Measurements from ENCODE around the gene ANKRD28. TPM values are rescaled to one million over a fixed set of nuclear protein-coding genes. Genes with fewer than 3 reads are reported as not detected.

The ANKRD28 gene
- total and polyA plus RNA-seq, 2 of the 13 experiments (the other 11 are each of a cell fraction or from before 2014, with no cell fraction given), result 21.0 to 28.9 TPM

DNA sequence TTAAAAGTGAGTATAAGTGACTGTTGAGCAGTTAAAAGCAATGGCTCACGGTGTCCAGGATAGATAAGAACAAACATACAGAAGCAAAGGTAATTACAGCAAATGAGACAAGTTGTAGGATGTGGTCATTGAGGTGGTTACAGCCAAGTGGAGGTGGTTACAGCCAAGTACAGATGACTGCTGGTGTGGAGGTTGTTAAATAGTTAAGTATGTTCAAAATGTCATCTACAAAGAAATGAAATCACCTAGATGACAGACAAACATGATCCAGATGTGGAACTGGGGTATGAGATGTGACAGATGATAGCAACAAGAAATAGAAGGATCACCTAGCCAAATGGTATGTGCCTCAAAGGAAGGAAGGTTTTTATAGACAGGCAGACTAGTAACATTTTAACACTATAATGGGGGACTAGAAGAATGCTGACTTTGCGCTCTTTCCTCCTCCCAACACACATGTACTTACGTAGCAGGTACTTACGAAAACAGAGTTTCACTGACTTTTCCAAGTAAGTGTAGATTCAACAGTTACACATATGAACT is 6.8 kb upstream of the ANKRD28 start:
- no peak overlapping the region for H3K4me2 ChIP-seq (ENCODE audit: low read depth, low read length)
- H3K27ac ChIP-seq (ENCODE audit: extremely low read length, insufficient read depth, low read length), result no peak overlapping the region
- FAIRE-seq (no peak), ATAC-seq (no peak), DNase-seq (ENCODE audit: low spot score) (no peak)
- in situ Hi-C loops (cut with HindIII; ENCODE audit: extremely low pct_ligation_motif_present, low pct_unique_long_range_greater_than_20kb) (no loop called here), intact Hi-C loops (cut with micrococcal nuclease; ENCODE audit: unreplicated experiment) (no loop called here)
- ChIA-PET CTCF (ENCODE audit: low intra/inter-chr PET ratio, low total read pairs) (no interaction called here), POLR2A (no interaction called here)
- 98% methylated on average over 4 of the region's 4 CpGs for WGBS (ENCODE audit: low lambda C conversion rate)
- BruUV-seq (replicated peaks), result no TSS peak
- H3K4me3 ChIP-seq (replicated peaks in 1 of 3; ENCODE audit: insufficient read depth in 1 of 3, low read depth in 2 of 3, low read length in 3 of 3), result no peak overlapping the region
- H3K36me3 ChIP-seq (replicated peaks in 1 of 2; ENCODE audit: control insufficient read depth in 1 of 2, insufficient read depth in 2 of 2, low read length in 2 of 2), result no peaks in the 10 kb centered on the region
- no peaks in the 10 kb centered on the region for H4K20me1 ChIP-seq (ENCODE audit: insufficient read depth, low read length)
- no peaks in the 10 kb centered on the region for H3K27me3 ChIP-seq (ENCODE audit: control insufficient read depth in 1 of 2, insufficient read depth in 2 of 2, low read length in 2 of 2)
- no peaks in the 10 kb centered on the region for H3K4me1 ChIP-seq (ENCODE audit: insufficient read depth, low read length)
- H2AFZ ChIP-seq (ENCODE audit: low read length), result no peak overlapping the region
- no peak for TF ChIP-seq STAG1 (CRISPR knock-in tag; IDR thresholded peaks at IDR 0.05)
- TF ChIP-seq ZNF639 (CRISPR knock-in tag; conservative IDR thresholded peaks at IDR 0.05), result no peak
- peak; percentile 87 for TF ChIP-seq MAFF (IDR thresholded peaks at IDR 0.05; ENCODE audit: low read depth, low read length)
- no peak for TF ChIP-seq ZNF644 (CRISPR knock-in tag; IDR thresholded peaks at IDR 0.05; ENCODE audit: low read depth)
- TF ChIP-seq ZNF777 (CRISPR knock-in tag; IDR thresholded peaks at IDR 0.05), result no peak
- no peak for TF ChIP-seq ZC3H13 (CRISPR knock-in tag; IDR thresholded peaks at IDR 0.05)
- TF ChIP-seq MAFK (conservative IDR thresholded peaks at IDR 0.05 in 1 of 2, IDR thresholded peaks at IDR 0.05 in 1 of 2; ENCODE audit: low read length in 2 of 2), result peak; percentile 90 to 94
- no peak for TF ChIP-seq ZNF773 (CRISPR knock-in tag; IDR thresholded peaks at IDR 0.05; ENCODE audit: borderline replicate concordance)
- TF ChIP-seq GABPB1 (CRISPR knock-in tag; IDR thresholded peaks at IDR 0.05), result no peak
- TF ChIP-seq, protein P1, sequence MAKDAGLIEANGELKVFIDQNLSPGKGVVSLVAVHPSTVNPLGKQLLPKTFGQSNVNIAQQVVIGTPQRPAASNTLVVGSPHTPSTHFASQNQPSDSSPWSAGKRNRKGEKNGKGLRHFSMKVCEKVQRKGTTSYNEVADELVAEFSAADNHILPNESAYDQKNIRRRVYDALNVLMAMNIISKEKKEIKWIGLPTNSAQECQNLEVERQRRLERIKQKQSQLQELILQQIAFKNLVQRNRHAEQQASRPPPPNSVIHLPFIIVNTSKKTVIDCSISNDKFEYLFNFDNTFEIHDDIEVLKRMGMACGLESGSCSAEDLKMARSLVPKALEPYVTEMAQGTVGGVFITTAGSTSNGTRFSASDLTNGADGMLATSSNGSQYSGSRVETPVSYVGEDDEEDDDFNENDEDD (CRISPR knock-in tag; IDR thresholded peaks at IDR 0.05; ENCODE audit: borderline replicate concordance), result no peak
- no peak for TF ChIP-seq DMAP1 (CRISPR knock-in tag; IDR thresholded peaks at IDR 0.05)
- H3K9ac ChIP-seq (ENCODE audit: insufficient read depth, low read depth, low read length), result no peak overlapping the region
- no peaks in the 10 kb centered on the region for H3K9me3 ChIP-seq (ENCODE audit: low read length)
- peaks cover 48% of the 10 kb centered on the region for H3K79me2 ChIP-seq (ENCODE audit: insufficient read depth, low read length)

Data from HepG2 (cell line).